GM08714 (cell line): Measurements from ENCODE around the gene PRICKLE1.

Experiments
- H3K4me3 ChIP-seq: fragments of 200-500 bp; sonication (Bioruptor generic); 2 replicates; pipeline ENCODE4 v1.5.1; 2014; ENCODE audit warnings: mild to moderate bottlenecking, low read length, inconsistent platforms
- ZNF274 ChIP-seq: IDR thresholded peaks from 2 replicates; pipeline ENCODE4 v1.6.1; 2012; ENCODE audit warnings: mild to moderate bottlenecking, low read depth, low read length

PRICKLE1 gene

GRCh38 chr12:42582498-42582897 is 7.0 kb downstream of the PRICKLE1 start:
- no peak for TF ChIP-seq ZNF274
- no peak overlapping the region for H3K4me3 ChIP-seq

GRCh38 chr12:42582050-42582449 is 7.5 kb downstream of the PRICKLE1 start:
- TF ChIP-seq ZNF274: no peak
- no peak overlapping the region for H3K4me3 ChIP-seq

- no peak overlapping the region for H3K4me3 ChIP-seq
- no peak for TF ChIP-seq ZNF274
Measured at GRCh38 chr12:42576374-42576773, 13.2 kb downstream of the PRICKLE1 start.

GRCh38 chr12:42575717-42576116 is 13.8 kb downstream of the PRICKLE1 start:
- TF ChIP-seq ZNF274: no peak
- no peak overlapping the region for H3K4me3 ChIP-seq

- no peak overlapping the region for H3K4me3 ChIP-seq
- no peak for TF ChIP-seq ZNF274
Measured at GRCh38 chr12:42574851-42575266, 14.7 kb downstream of the PRICKLE1 start.

- no peak for TF ChIP-seq ZNF274
- no peak overlapping the region for H3K4me3 ChIP-seq
Measured at GRCh38 chr12:42571327-42572009, 18.1 kb downstream of the PRICKLE1 start.

GRCh38 chr12:42570076-42570475 is 19.5 kb downstream of the PRICKLE1 start:
- H3K4me3 ChIP-seq: no peak overlapping the region
- no peak for TF ChIP-seq ZNF274

- TF ChIP-seq ZNF274: no peak
- no peak overlapping the region for H3K4me3 ChIP-seq
Measured at GRCh38 chr12:42568952-42569915, 20.3 kb downstream of the PRICKLE1 start.

GRCh38 chr12:42565633-42566032 is 23.9 kb downstream of the PRICKLE1 start:
- no peak overlapping the region for H3K4me3 ChIP-seq
- TF ChIP-seq ZNF274: no peak

- no peak for TF ChIP-seq ZNF274
Measured at GRCh38 chr12:42564996-42565395, 24.6 kb downstream of the PRICKLE1 start.

GRCh38 chr12:42564556-42564955 is 25.0 kb downstream of the PRICKLE1 start:
- TF ChIP-seq ZNF274: no peak
- no peak overlapping the region for H3K4me3 ChIP-seq

More at GRCh38 chr12:42564996-42565395, 24.6 kb downstream of the PRICKLE1 start:
- H3K4me3 ChIP-seq: no peak overlapping the region

- no peak for TF ChIP-seq ZNF274
- H3K4me3 ChIP-seq: no peak overlapping the region
Measured at GRCh38 chr12:42560977-42561376, 28.6 kb downstream of the PRICKLE1 start.

- TF ChIP-seq ZNF274: no peak
- no peak overlapping the region for H3K4me3 ChIP-seq
Measured at GRCh38 chr12:42557586-42558172, 31.9 kb downstream of the PRICKLE1 start.

GRCh38 chr12:42556917-42557316 is 32.6 kb downstream of the PRICKLE1 start:
- H3K4me3 ChIP-seq: no peak overlapping the region
- no peak for TF ChIP-seq ZNF274
